ENCODE data around the gene FLNA.

DNA sequence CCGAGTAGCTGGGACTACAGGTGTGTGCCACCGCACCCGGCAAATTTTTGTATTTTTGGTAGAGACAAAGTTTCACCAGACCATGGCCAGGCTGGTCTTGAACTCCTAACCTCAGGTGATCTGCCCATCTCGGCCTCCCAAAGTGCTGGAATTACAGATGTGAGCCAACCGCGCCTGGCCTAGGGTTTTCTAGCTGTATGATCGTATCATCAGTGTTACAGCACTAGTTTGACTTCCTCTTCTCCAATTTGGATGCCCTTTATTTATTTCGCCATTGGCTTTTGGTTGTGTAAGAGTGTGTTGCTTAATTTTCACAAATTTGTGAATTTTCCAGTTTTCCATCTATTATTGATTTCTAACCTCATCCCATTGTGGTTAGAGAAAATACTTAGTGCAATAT is 73.6 kb downstream of the FLNA start:
- TF ChIP-seq, protein P1, sequence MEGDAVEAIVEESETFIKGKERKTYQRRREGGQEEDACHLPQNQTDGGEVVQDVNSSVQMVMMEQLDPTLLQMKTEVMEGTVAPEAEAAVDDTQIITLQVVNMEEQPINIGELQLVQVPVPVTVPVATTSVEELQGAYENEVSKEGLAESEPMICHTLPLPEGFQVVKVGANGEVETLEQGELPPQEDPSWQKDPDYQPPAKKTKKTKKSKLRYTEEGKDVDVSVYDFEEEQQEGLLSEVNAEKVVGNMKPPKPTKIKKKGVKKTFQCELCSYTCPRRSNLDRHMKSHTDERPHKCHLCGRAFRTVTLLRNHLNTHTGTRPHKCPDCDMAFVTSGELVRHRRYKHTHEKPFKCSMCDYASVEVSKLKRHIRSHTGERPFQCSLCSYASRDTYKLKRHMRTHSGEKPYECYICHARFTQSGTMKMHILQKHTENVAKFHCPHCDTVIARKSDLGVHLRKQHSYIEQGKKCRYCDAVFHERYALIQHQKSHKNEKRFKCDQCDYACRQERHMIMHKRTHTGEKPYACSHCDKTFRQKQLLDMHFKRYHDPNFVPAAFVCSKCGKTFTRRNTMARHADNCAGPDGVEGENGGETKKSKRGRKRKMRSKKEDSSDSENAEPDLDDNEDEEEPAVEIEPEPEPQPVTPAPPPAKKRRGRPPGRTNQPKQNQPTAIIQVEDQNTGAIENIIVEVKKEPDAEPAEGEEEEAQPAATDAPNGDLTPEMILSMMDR (IDR thresholded peaks at IDR 0.05; ENCODE audit: low read length), result no peak
- no peak for TF ChIP-seq EZH2phosphoT487 (IDR thresholded peaks at IDR 0.05; ENCODE audit: low read length)
- no peak for TF ChIP-seq EZH2 (optimal IDR thresholded peaks at IDR 0.05; ENCODE audit: low read depth, low read length)
